Measurements from ENCODE around the gene TICRR.
"Not testable (repeated sequence)": the region's sequence is repeated elsewhere in the genome, so short reads cannot be mapped to it uniquely, and the experiment has no call there.

The TICRR gene

DNA sequence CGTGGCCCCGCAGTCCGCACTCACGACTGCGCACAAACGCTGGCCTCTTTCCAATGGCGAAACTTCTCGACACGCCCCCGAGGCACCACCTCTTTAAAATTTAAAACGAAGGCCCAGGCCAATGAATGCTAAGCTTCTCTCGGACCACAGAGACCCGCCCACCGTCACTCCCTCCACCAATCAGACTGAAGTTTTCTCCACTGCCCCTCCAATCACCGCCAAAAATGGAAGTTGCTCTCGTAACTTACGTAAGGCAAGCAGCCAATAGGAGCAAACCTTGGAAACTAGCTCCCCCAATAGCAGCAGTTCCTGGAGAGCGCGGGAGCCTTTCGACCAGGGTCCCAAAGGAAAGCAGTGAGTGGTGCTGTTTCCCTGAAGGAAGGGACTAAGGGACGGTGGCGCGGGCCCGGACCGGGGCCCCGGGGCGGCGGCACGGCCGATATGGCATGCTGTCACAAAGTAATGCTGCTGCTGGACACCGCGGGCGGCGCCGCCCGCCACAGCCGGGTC is at the start of gene TICRR:
Gene TICRR, plus strand, starts transcription at position 324 of the 510 bp plus-strand sequence. Its CDS starts 118 bp downstream, at position 442.
- peak; percentile 79 to 98 (median 94) for DNase-seq
- intact Hi-C loops (cut with DNase I): no loop called here

GRCh38 chr15:89526181-89526580 is 49.1 kb upstream of the TICRR start:
- peak in 2 of 42 donors; percentile 1 to 21 for DNase-seq

GRCh38 chr15:89526601-89527441 is 48.4 kb upstream of the TICRR start:
- intact Hi-C loops (cut with DNase I): no loop called here
- DNase-seq: peak in 2 of 42 donors; percentile 3 to 28

More at GRCh38 chr15:89526181-89526580, 49.1 kb upstream of the TICRR start:
- intact Hi-C loops (cut with DNase I): no loop called here

- intact Hi-C loops (cut with DNase I): no loop called here
- peak in 2 of 42 donors; percentile 24 to 31 for DNase-seq
These were observed 46.4 kb upstream of the TICRR start for GRCh38 chr15:89528757-89529352.

- intact Hi-C loops (cut with DNase I): no loop called here
- peak in 2 of 42 donors; percentile 42 to 43 for DNase-seq
These were observed 44.3 kb upstream of the TICRR start for GRCh38 chr15:89530976-89531375.

- intact Hi-C loops (cut with DNase I): no loop called here
- peak in 2 of 42 donors; percentile 13 to 22 for DNase-seq
These were observed 43.3 kb upstream of the TICRR start for GRCh38 chr15:89531796-89532537.

DNA sequence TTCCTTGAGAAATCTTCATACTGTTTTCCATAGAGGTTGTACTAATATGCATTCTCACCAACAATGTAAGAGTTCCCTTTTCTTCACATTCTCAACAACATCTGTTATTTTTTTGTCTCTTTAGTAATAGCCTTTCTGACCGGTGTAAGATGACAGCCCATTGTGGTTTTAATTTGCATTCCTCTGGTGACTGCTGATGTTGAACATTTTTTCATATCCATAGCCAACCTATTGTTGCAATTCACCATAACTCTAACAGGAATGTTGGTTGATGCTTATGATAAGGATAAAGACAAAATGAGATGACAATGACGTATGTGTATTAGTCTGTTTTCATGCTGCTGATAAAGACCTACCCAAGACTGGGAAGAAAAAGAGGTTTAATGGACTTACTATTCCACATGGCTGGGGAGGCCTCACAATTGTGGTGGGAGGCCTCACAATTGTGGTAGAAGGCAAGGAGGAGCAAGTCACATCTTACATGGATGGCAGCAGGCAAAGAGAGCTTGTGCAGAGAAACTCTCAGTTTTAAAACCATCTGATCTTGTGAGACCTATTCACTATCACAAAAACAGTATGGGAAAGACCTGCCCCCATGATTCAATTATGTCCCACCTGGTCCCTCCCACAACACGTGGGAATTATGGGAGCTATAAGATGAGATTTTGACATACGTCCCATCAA is 41.3 kb upstream of the TICRR start:
- peak in 1 of 42 donors; percentile 0 for DNase-seq
- intact Hi-C loops (cut with DNase I): no loop called here

DNA sequence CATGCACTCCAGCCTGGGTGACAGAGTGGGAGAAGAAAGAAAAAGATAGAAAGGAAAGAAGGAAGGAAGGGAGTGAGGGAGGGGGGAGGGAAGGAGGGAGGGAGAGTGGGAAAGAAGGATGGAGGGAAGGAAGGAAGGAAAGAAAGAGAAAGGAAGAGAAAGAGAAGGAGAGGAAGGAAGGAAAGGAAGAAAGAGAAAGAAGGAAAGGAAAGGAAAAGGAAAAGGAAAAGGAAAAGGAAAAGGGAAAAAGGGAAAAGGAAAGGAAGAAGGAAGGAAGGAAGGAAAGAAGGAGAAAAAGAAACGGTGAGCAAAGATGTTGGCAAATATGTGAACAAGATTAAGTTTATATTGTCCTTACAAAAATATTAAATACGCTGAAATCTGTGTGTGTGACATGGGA is 36.2 kb upstream of the TICRR start:
- no peak for DNase-seq
- intact Hi-C loops (cut with DNase I): no loop called here

- DNase-seq: no peak
These were observed 32.9 kb upstream of the TICRR start for GRCh38 chr15:89542369-89542768.

GRCh38 chr15:89543389-89543788 is 31.9 kb upstream of the TICRR start:
- intact Hi-C loops (cut with DNase I): no loop called here
- peak in 2 of 42 donors; percentile 4 to 30 for DNase-seq

More at GRCh38 chr15:89542369-89542768, 32.9 kb upstream of the TICRR start:
- intact Hi-C loops (cut with DNase I): no loop called here

DNA sequence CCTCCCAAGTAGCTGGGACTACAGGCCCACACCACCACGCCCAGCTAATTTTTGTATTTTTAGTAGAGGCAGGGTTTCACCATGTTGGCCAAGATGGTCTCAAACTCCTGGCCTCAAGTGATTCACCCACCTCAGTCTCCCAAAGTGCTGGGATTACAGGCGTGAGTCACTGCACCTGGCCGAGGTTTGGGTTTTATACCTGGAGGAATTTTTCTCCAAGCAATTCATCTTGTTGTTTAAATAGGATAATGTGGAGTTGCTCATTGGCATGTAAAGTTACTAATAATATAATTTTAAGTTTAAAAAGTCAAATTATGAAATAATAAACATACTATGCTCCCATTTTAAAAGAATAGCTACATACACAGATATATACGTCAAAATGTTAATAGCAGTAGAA is 26.1 kb upstream of the TICRR start:
- DNase-seq: peak in 2 of 42 donors; percentile 21 to 23

DNA sequence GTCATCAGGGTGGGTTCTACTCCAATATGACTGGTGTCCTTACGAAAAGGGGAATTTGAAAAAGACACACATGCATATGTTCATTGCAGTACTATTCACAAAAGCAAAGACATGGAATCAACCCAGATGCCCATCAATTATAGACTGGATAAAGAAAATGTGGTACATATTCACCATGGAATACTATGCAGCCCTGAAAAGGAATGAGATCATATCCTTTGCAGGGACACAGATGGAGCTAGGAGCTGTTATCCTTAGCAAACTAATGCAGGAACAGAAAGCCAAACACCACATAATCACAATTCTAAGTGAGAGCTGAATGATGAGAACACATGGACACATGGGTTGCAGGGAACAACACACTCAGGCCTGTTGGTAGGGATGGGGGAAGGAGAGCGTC is 24.8 kb upstream of the TICRR start:
- peak in 1 of 42 donors; percentile 12 for DNase-seq
- intact Hi-C loops (cut with DNase I): loop anchor here (10.0 kb wide), 1 partner anchor 196 kb away; no protein-coding TSS in a partner anchor

More for the DNA sequence above, 26.1 kb upstream of the TICRR start:
- intact Hi-C loops (cut with DNase I): not testable (repeated sequence)

GRCh38 chr15:89551550-89551949 is 23.7 kb upstream of the TICRR start:
- peak in 1 of 42 donors; percentile 0 for DNase-seq
- intact Hi-C loops (cut with DNase I): loop anchor here (10.0 kb wide), 1 partner anchor 197 kb away; no protein-coding TSS in a partner anchor

DNA sequence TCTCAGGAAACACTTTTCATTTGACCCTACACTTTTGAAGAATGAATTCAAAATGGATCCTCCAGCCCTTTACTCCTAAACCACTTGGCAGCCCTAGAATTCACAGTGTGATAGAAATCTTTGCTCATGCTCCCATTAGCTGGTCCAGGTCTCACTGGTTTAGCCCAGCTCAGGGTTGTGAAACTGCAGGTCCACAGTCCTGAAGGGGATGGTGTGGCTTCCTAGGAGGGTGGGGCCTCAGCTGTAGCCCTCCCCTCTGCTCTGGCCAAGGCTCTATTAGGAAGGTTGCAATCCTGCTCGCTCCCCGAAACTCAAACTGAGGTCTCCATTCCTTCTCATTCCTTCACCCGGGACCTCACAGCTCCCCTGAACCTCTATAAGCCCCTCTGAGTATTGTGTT is 21.6 kb upstream of the TICRR start:
- intact Hi-C loops (cut with DNase I): loop anchor here (10.0 kb wide), 1 partner anchor 199 kb away; no protein-coding TSS in a partner anchor
- peak in 2 of 42 donors; percentile 24 to 25 for DNase-seq

DNA sequence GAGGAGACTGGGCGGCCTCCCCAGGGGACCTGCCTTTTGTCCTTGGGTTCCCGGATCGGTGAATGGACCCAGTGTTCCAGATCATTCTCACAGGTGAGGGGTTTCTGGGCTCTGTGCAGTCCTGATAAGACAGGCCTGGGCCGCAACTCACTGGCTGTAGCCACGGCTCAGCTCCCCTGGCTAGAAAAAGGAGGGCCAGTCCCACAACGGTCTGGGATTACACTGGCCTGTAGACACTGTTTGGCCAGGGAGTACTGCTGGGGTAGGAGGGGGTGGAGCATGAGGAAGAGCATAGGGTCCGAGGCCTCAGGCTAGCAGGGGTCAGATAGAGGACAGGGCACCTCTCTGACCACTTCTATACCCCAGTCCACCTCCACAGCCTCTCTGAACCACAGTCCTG is 21.0 kb upstream of the TICRR start:
- intact Hi-C loops (cut with DNase I): loop anchor here (10.0 kb wide), 1 partner anchor 199 kb away; no protein-coding TSS in a partner anchor
- DNase-seq: peak in 2 of 42 donors; percentile 10 to 24

- intact Hi-C loops (cut with DNase I): loop anchor here (10.0 kb wide), 1 partner anchor 201 kb away; no protein-coding TSS in a partner anchor
These were observed 19.5 kb upstream of the TICRR start for GRCh38 chr15:89555768-89556167.

DNA sequence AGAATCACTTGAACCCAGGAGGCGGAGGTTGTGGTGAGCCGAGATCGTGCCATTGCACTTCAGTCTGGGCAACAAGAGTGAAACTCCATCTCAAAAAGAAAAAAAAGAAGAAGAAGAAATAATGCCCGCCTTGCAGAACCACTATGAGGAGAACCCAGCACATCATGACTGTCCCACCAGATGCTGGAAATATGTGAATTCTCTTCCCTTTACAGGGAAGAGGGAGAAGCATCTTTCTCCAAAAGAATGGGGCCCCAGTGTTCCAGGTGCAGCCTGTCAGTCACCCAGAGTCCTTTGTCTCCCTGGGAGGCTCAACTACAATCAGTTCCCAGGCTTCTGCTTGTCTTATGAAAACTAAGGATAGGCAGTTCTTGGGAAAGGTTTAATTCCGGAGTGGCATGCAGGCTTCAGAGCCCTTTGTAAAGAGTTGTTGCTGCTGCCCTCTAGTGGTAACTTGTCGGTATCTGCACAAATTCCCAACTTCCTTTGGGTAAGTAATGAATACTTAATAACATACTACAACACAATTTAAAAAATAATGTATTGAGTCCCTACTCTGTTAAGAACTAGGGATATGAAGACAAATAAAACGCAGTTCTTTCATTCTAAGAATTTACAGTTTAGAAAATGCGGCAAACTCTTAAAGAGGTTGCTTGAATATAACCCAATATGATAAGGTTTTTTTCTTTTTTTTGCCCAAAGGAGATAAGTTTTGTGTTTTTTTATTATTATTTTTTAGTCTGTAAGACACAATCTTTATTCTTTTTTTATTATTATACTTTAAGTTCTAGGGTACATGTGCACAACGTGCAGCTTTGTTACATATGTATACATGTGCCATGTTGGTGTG is 18.6 kb upstream of the TICRR start:
- intact Hi-C loops (cut with DNase I): loop anchor here (10.0 kb wide), 1 partner anchor 202 kb away; no protein-coding TSS in a partner anchor
- peak in 36 of 42 donors; percentile 12 to 83 (median 62) for DNase-seq

More at GRCh38 chr15:89555768-89556167, 19.5 kb upstream of the TICRR start:
- peak in 2 of 42 donors; percentile 10 to 31 for DNase-seq
